ENCODE measurements around the gene HSFX2.
"Not testable (repeated sequence)": the region's sequence is repeated elsewhere in the genome, so short reads cannot be mapped to it uniquely, and the experiment has no call there.

HSFX2 gene

DNA sequence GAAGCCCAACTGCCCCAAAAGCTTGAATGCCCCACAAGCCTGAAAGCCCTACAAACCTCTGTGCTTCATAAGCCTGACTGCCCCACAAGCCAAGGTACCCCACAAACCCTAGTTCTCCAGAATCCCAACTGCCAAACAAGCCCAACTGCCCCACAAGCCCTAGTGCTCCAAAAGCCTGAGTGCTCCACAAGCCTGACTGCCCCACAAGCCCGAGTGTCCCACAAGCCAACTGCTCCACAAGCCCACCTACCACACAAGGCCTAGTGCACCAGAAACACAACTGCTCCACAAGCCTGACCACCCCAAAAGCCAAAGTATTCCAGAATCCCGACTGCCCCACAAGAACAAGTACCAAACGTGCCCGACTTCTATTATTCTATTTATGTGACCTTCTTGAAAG is 31.8 kb downstream of the HSFX2 start:
- TF ChIP-seq CTCF (IDR thresholded peaks at IDR 0.05; ENCODE audit: low read length, missing control alignments) = no peak
- DNase-seq (ENCODE audit: low read depth) = no peak
- H3K4me3 ChIP-seq (replicated peaks; ENCODE audit: low read depth, low read length) = no peak overlapping the region

- not testable (repeated sequence) for H3K4me3 ChIP-seq (replicated peaks; ENCODE audit: low read depth, low read length); DNase-seq (ENCODE audit: low read depth)
Measured at GRCh38 chrX:149555251-149555650, 39.9 kb downstream of the HSFX2 start.

DNA sequence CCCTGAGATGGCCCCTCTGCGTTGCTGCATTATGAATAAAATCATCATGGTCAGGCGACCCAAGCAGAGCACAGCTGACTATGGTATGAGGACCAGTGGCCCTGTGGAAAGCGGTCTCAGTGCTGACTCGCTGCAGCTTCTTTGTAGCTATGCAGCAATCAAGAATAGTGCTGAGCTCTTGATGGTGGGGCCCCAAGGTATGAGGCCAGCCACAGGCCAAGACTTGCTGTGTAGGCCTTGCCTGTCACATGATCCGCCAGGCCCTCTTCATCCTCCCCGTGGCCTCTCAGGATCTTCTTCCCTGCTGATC is 43.2 kb downstream of the HSFX2 start:
- not testable (repeated sequence) for DNase-seq (ENCODE audit: low read depth); H3K4me3 ChIP-seq (replicated peaks; ENCODE audit: low read depth, low read length)

GRCh38 chrX:149551245-149551938 is 43.7 kb downstream of the HSFX2 start:
- DNase-seq (ENCODE audit: low read depth); H3K4me3 ChIP-seq (replicated peaks; ENCODE audit: low read depth, low read length): not testable (repeated sequence)

GRCh38 chrX:149550454-149550853 is 44.7 kb downstream of the HSFX2 start:
- not testable (repeated sequence) for H3K4me3 ChIP-seq (replicated peaks; ENCODE audit: low read depth, low read length); DNase-seq (ENCODE audit: low read depth)

GRCh38 chrX:149549701-149550100 is 45.4 kb downstream of the HSFX2 start, which contains the start of gene HSFX3:
HSFX3 (minus strand) TSS chrX:149549924; CDS start chrX:149549852, 72 bp downstream.
- not testable (repeated sequence) for DNase-seq (ENCODE audit: low read depth); H3K4me3 ChIP-seq (replicated peaks; ENCODE audit: low read depth, low read length)

DNA sequence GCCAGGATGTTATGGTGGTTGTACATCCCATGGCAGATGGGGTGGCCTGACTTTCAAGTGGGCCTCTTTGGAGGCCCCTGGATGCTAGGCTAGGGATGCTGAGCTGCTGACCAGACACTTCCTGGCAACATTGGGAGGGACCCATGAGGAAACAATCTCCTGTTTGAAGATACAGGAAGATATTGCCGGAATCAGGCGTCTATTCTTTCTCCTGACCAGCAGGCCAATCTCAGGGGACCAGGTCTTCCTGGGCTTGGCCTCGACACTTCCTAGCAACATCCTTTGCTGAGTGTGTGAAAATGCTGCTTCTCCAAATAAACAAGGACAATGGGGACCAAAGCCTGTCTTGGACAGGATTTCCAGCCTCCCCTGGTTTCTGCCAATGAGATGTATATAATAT is 47.3 kb downstream of the HSFX2 start:
- H3K4me3 ChIP-seq (replicated peaks; ENCODE audit: low read depth, low read length); DNase-seq (ENCODE audit: low read depth): not testable (repeated sequence)

DNA sequence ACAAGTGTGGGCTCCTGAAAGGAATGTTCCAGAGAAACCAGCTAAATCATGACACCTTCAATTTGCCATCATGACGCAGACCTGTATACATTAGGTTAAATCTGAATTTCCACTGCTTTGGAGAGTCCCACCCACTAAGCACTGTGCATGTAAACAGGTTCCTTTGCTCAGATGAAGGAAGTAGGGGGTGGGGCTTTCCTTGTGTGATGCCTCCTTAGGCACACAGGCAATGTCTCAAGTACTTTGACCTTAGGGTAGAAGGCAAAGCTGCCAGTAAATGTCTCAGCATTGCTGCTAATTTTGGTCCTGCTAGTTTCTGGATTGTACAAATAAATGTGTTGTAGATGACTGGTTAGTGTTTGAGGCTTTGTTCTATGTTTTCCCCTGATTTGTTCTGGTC is 48.2 kb downstream of the HSFX2 start:
- not testable (repeated sequence) for H3K4me3 ChIP-seq (replicated peaks; ENCODE audit: low read depth, low read length); DNase-seq (ENCODE audit: low read depth)

- not testable (repeated sequence) for H3K4me3 ChIP-seq (replicated peaks; ENCODE audit: low read depth, low read length)
- DNase-seq (ENCODE audit: low read depth) = peak; percentile 19
Measured at GRCh38 chrX:149545545-149546543, 49.3 kb downstream of the HSFX2 start.
